H1 (cell line): ENCODE results near the gene TMUB2. TPM values are rescaled to one million over a fixed set of nuclear protein-coding genes. Genes with fewer than 3 reads are reported as not detected.

ENCODE experiments used
- CTCF ChIA-PET: fragments of 300-600 bp; sonication (Branson Sonifier 250); formaldehyde crosslinking; loops from one replicate; lab custom pipeline; 2021; ENCODE audit not compliant: partially characterized antibody; lab: Charles Lee
- POLR2A ChIA-PET: fragments of 300-600 bp; sonication (Branson Sonifier 250); formaldehyde crosslinking; loops from one replicate; lab custom pipeline; 2021; ENCODE audit warnings: inconsistent platforms; ENCODE audit not compliant: partially characterized antibody; lab: Charles Lee
- DNase-seq, 2 experiments: peaks; one replicate each; pipeline versions ENCODE4 v3.0.0 to v3.0.0-alpha.2; 2010 to 2022; ENCODE audit warnings: low spot score in 2 of 2, low read depth in 1 of 2, mixed read lengths in 1 of 2
- FAIRE-seq: peaks from 2 replicates; lab custom pipeline; 2011; peaks lifted over from hg19 to GRCh38; lab: Jason Lieb, UNC
- H2AFZ ChIP-seq: 2 replicates; pipeline ENCODE4 v1.8.1; 2012; ENCODE audit warnings: low read length, inconsistent platforms
- H2AK5ac ChIP-seq: 2 replicates; pipeline ENCODE4 v1.6.1; 2013; ENCODE audit warnings: low read depth, low read length
- H2BK120ac ChIP-seq: replicated peaks from 2 replicates; pipeline ENCODE3; 2013; ENCODE audit warnings: low read depth, low read length, inconsistent platforms
- H2BK12ac ChIP-seq: 2 replicates; pipeline ENCODE4 v1.6.1; 2013; ENCODE audit warnings: low read depth, low read length
- H2BK15ac ChIP-seq: 2 replicates; pipeline ENCODE4 v1.6.1; 2013; ENCODE audit warnings: low read length
- H2BK20ac ChIP-seq: 2 replicates; pipeline ENCODE4 v1.6.1; 2013; ENCODE audit warnings: low read length
- H2BK5ac ChIP-seq: 2 replicates; pipeline ENCODE4 v1.6.1; 2013; ENCODE audit warnings: low read depth, low read length
- H3K14ac ChIP-seq: 2 replicates; pipeline ENCODE4 v1.6.1; 2013; ENCODE audit warnings: inconsistent platforms; ENCODE audit not compliant: insufficient read length
- H3K18ac ChIP-seq: 2 replicates; pipeline ENCODE4 v1.6.1; 2013; ENCODE audit warnings: low read length; ENCODE audit errors: extremely low read depth
- H3K23ac ChIP-seq: 2 replicates; pipeline ENCODE4 v1.6.1; 2013; ENCODE audit warnings: inconsistent platforms; ENCODE audit not compliant: insufficient read length
- H3K23me2 ChIP-seq: 2 replicates; pipeline ENCODE4 v1.6.1; 2013; ENCODE audit warnings: low read depth, low read length
- H3K27ac ChIP-seq: 2 replicates; pipeline ENCODE4 v1.6.1; 2011; ENCODE audit warnings: low read depth, low read length, inconsistent platforms
- H3K27me3 ChIP-seq, 4 experiments: replicated peaks in 1 of 4; 1 replicate in 1 of 4; 2 replicates in 3 of 4; pipeline versions ENCODE4 v1.6.1 to v1.8.1; 2011 to 2013; ENCODE audit warnings: low read length in 3 of 4, mild to moderate bottlenecking in 3 of 4, inconsistent platforms in 2 of 4, mixed read lengths in 2 of 4, moderate library complexity in 1 of 4; ENCODE audit not compliant: control insufficient read depth in 3 of 4, insufficient read depth in 3 of 4; ENCODE audit errors: extremely low read depth in 1 of 4
- H3K36me3 ChIP-seq, 4 experiments: 2 replicates each; pipeline versions ENCODE4 v1.6.1 to v1.8.1; 2011 to 2013; ENCODE audit warnings: mild to moderate bottlenecking in 4 of 4, low read length in 3 of 4, moderate library complexity in 2 of 4, control low read depth in 1 of 4, inconsistent platforms in 1 of 4; ENCODE audit not compliant: insufficient read depth in 4 of 4, control insufficient read depth in 2 of 4
- H3K4ac ChIP-seq: replicated peaks from 2 replicates; pipeline ENCODE3; 2013; ENCODE audit warnings: low read length, low read depth, mixed read lengths, inconsistent platforms; ENCODE audit not compliant: insufficient read length
- H3K4me1 ChIP-seq, 4 experiments: replicated peaks in 1 of 4; 1 replicate in 1 of 4; 2 replicates in 3 of 4; pipeline versions ENCODE4 v1.6.1 to v1.8.1; 2011 to 2013; ENCODE audit warnings: low read length in 3 of 4, inconsistent platforms in 2 of 4, mixed read lengths in 1 of 4; ENCODE audit not compliant: insufficient read depth in 4 of 4, control insufficient read depth in 3 of 4
- H3K4me2 ChIP-seq, 2 experiments: 2 replicates each; pipeline versions ENCODE4 v1.6.1 to v1.8.1; 2011 to 2013; ENCODE audit warnings: low read depth in 2 of 2, low read length in 2 of 2, control low read depth in 1 of 2, inconsistent platforms in 1 of 2, mild to moderate bottlenecking in 1 of 2; ENCODE audit not compliant: insufficient read depth in 1 of 2
- H3K4me3 ChIP-seq, 4 experiments: fragments of 200-600, 300-600 bp in 1 of 4; sonication (generic), shearing (Covaris generic), sonication (Bioruptor Twin) in 1 of 4; 2 replicates each; pipeline versions ENCODE4 v1.5.1 to v1.8.1; 2011 to 2016; ENCODE audit warnings: low read length in 4 of 4, low read depth in 3 of 4, control low read depth in 2 of 4, inconsistent platforms in 2 of 4, mild to moderate bottlenecking in 2 of 4, mixed read lengths in 1 of 4, moderate library complexity in 1 of 4; ENCODE audit not compliant: insufficient read depth in 2 of 4; ENCODE audit errors: extremely low read depth in 1 of 4
- H3K56ac ChIP-seq: replicated peaks from 2 replicates; pipeline ENCODE3; 2013; ENCODE audit warnings: low read depth, mild to moderate bottlenecking, mixed read lengths, low read length, inconsistent platforms; ENCODE audit not compliant: insufficient read length
- H3K79me1 ChIP-seq: 2 replicates; pipeline ENCODE4 v1.6.1; 2013; ENCODE audit warnings: low read depth, low read length, control low read depth
- H3K79me2 ChIP-seq, 2 experiments: 2 replicates each; pipeline versions ENCODE4 v1.6.1 to v1.8.1; 2012 to 2013; ENCODE audit warnings: low read length in 2 of 2, mild to moderate bottlenecking in 2 of 2, inconsistent platforms in 1 of 2; ENCODE audit not compliant: insufficient read depth in 2 of 2, control insufficient read depth in 1 of 2
- H3K9ac ChIP-seq, 4 experiments: replicated peaks in 1 of 4; 1 replicate in 1 of 4; 2 replicates in 3 of 4; pipeline versions ENCODE4 v1.6.1 to v1.8.1; 2011 to 2013; ENCODE audit warnings: low read depth in 3 of 4, low read length in 3 of 4, control low read depth in 2 of 4, mild to moderate bottlenecking in 2 of 4, moderate library complexity in 2 of 4, inconsistent platforms in 1 of 4; ENCODE audit errors: extremely low read depth in 1 of 4
- H3K9me3 ChIP-seq, 2 experiments: 2 replicates each; pipeline versions ENCODE4 v1.6.1 to v1.8.1; 2012 to 2013; ENCODE audit warnings: mild to moderate bottlenecking in 2 of 2, moderate library complexity in 2 of 2, control low read depth in 1 of 2, inconsistent platforms in 1 of 2, low read depth in 1 of 2, low read length in 1 of 2, mixed read lengths in 1 of 2; ENCODE audit not compliant: insufficient read depth in 2 of 2
- H4K20me1 ChIP-seq, 2 experiments: replicated peaks in 1 of 2; 2 replicates each; pipeline versions ENCODE3 to v1.8.1; 2011 to 2013; ENCODE audit warnings: inconsistent platforms in 2 of 2, low read length in 2 of 2, mild to moderate bottlenecking in 1 of 2; ENCODE audit not compliant: insufficient read depth in 2 of 2, control insufficient read depth in 1 of 2
- H4K5ac ChIP-seq: 2 replicates; pipeline ENCODE4 v1.6.1; 2013; ENCODE audit warnings: low read length, low read depth, mixed read lengths, inconsistent platforms; ENCODE audit not compliant: insufficient read length
- H4K8ac ChIP-seq: 2 replicates; pipeline ENCODE4 v1.8.0; 2013; ENCODE audit warnings: mild to moderate bottlenecking, moderate library complexity, low read length, inconsistent platforms; ENCODE audit not compliant: insufficient read depth; ENCODE audit errors: extremely low read depth
- H4K91ac ChIP-seq: replicated peaks from 2 replicates; pipeline ENCODE3; 2013; ENCODE audit warnings: low read length, mixed read lengths, inconsistent platforms; ENCODE audit not compliant: insufficient read length
- CBX8 ChIP-seq: fragments of 300-800, 300-1000 bp; sonication (generic); IDR thresholded peaks from 2 replicates; pipeline ENCODE4 v1.7.1; 2016; ENCODE audit warnings: low read depth, low read length, borderline replicate concordance
- CREB1 ChIP-seq: IDR thresholded peaks from 2 replicates; pipeline ENCODE4 v1.6.1; 2012; ENCODE audit warnings: inconsistent platforms
- CTBP2 ChIP-seq: IDR thresholded peaks from 2 replicates; pipeline ENCODE4 v1.7.0; 2011; ENCODE audit warnings: borderline replicate concordance, mild to moderate bottlenecking, moderate library complexity, mixed read lengths, low read length; ENCODE audit not compliant: insufficient read depth, insufficient read length
- POLR2A ChIP-seq, 2 experiments: IDR thresholded peaks; 1 replicate in 1 of 2; 2 replicates in 1 of 2; pipeline ENCODE4 v1.6.1; 2011; ENCODE audit warnings: low read depth in 2 of 2, low read length in 2 of 2, mild to moderate bottlenecking in 2 of 2; ENCODE audit errors: control extremely low read depth in 1 of 2
- SP4 ChIP-seq: IDR thresholded peaks from 2 replicates; pipeline ENCODE4 v1.6.1; 2012; ENCODE audit warnings: low read length, inconsistent platforms
- TEAD4 ChIP-seq: IDR thresholded peaks from 2 replicates; pipeline ENCODE4 v1.6.1; 2012; ENCODE audit warnings: low read depth, low read length, inconsistent platforms, mixed read lengths
- ZNF274 ChIP-seq: IDR thresholded peaks from 2 replicates; pipeline ENCODE4 v1.7.0; 2012; ENCODE audit warnings: low read length, borderline replicate concordance; ENCODE audit errors: extremely low read depth
- WGBS, 2 experiments: shearing (Covaris generic) in 1 of 2; methylation state at CpG; one replicate each; pipeline versions ENCODE4 v1.1.6 to v1.1.7; 2013 to 2015; ENCODE audit warnings: low lambda C conversion rate in 2 of 2, mixed read lengths in 2 of 2, inconsistent platforms in 1 of 2, low coverage in 1 of 2, missing lambda C conversion rate in 1 of 2; ENCODE audit not compliant: insufficient replicate concordance in 2 of 2, insufficient coverage in 1 of 2, insufficient read length in 1 of 2; ENCODE audit errors: extremely low coverage in 1 of 2, missing lambda C conversion rate in 1 of 2; 5-methylcytosine and 5-hydroxymethylcytosine counted together
- polyA plus RNA-seq, 7 experiments: library from polyadenylated mRNA; depleted of rRNA in 3 of 7; stranded (reverse) in 5 of 7; unstranded in 2 of 7; fragments of >200 nt in 5 of 7; fragments of 200-250 nt in 2 of 7; gene quantifications; 1 replicate in 5 of 7; 2 replicates in 1 of 7; 4 replicates in 1 of 7; pipeline versions ENCODE4 v1.2.1 to v1.2.3, GENCODE V29; 2011 to 2013; ENCODE audit warnings: missing spikeins in 2 of 7, mixed read lengths in 2 of 7
- total RNA-seq: library from RNA; stranded (reverse); fragmentation: NEBNext Ultra II Directional; extraction: Animal tissue kit (Norgen Biotek cat#: 25700); gene quantifications from 2 replicates; pipeline ENCODE4 v1.2.1, GENCODE V29; 2021

Gene TMUB2
- total and polyA plus RNA-seq, 2 of the 8 experiments (the other 6 are each of a cell fraction or from before 2014, with no cell fraction given) = 18.5 to 30.5 TPM

- H3K4ac ChIP-seq = no peak overlapping the region
- TF ChIP-seq TEAD4 (no peak), CREB1 (no peak), CBX8 (no peak), ZNF274 (no peak), POLR2A (IDR thresholded peaks at IDR 0.05; ENCODE audit: control extremely low read depth in 1 of 2, low read depth in 2 of 2, low read length in 2 of 2) (no peak), SP4 (no peak), CTBP2 (no peak)
- TF ChIP-seq, all 59 proteins: peak for 0
- H2AFZ ChIP-seq = no peak overlapping the region
- H4K91ac ChIP-seq = no peak overlapping the region
- 86% methylated on average over 5 of the region's 5 CpGs; no CpG with 5 or more reads in 1 of the 2 experiments for WGBS, 2 experiments
- no peak overlapping the region for H4K8ac ChIP-seq
- H3K4me3 ChIP-seq = no peak overlapping the region
- H3K23me2 ChIP-seq = no peaks in the 10 kb centered on the region
- peaks cover 0 to 5% of the 10 kb centered on the region in 2 experiments for H4K20me1 ChIP-seq
- no peak overlapping the region for H2BK5ac ChIP-seq
- no peaks in the 10 kb centered on the region; the same call in 1 of the 2 replicates for H3K79me1 ChIP-seq
- no peaks in the 10 kb centered on the region for H3K9me3 ChIP-seq
- peaks cover 24 to 50% (median 34%) of the 10 kb centered on the region in 4 experiments for H3K36me3 ChIP-seq
- no peak overlapping the region for H4K5ac ChIP-seq
- POLR2A ChIA-PET = interaction anchor here (1.6 to 10.4 kb wide), 3 partner anchors 9 to 110 kb away, joined by 4 to 135 read pairs (median 9); partner anchors contain the start of gene SLC25A39
- H2BK15ac ChIP-seq = no peak overlapping the region
- H2BK20ac ChIP-seq = no peak overlapping the region
- no peak overlapping the region for H2BK12ac ChIP-seq
- CTCF ChIA-PET = interaction anchor here (0.7 to 12.7 kb wide), 7 partner anchors 9 to 144 kb away, joined by 3 to 158 read pairs (median 3); partner anchors contain the start of gene GRN
- H3K14ac ChIP-seq = no peak overlapping the region
- no peak overlapping the region for H3K9ac ChIP-seq
- H2AK5ac ChIP-seq = no peak overlapping the region
- H3K56ac ChIP-seq = no peak overlapping the region
- no peak overlapping the region for H3K27ac ChIP-seq
- H3K4me2 ChIP-seq = no peak overlapping the region
- no peaks in the 10 kb centered on the region for H3K79me2 ChIP-seq
- H3K23ac ChIP-seq = no peak overlapping the region
- H3K18ac ChIP-seq = no peak overlapping the region
- no peak overlapping the region for H2BK120ac ChIP-seq
- H3K4me1 ChIP-seq = peaks cover 3 to 16% (median 5%) of the 10 kb centered on the region in 4 experiments; a peak in 6 of 7 replicates
- no peaks in the 10 kb centered on the region for H3K27me3 ChIP-seq
- no peak for DNase-seq
- FAIRE-seq = no peak
Measured at GRCh38 chr17:44207743-44208142, 21.0 kb downstream of the TMUB2 start.
